B cell (primary cell): Measurements from ENCODE around the gene CFL1. TPM values are rescaled to one million over a fixed set of nuclear protein-coding genes. Genes with fewer than 3 reads are reported as not detected.

Experiments
- ATAC-seq: fragments of 200-7000 bp; cut with Tn5 transposase; one replicate; pipeline ENCODE4 v1.10.0; 2021; ENCODE audit warnings: low read depth, mild to moderate bottlenecking, moderate number of reproducible peaks, moderate library complexity
- CTCF ChIA-PET: fragments of 350-600 bp; sonication (Branson Sonifier 250); formaldehyde crosslinking; loops from one replicate; lab custom pipeline; 2021; ENCODE audit warnings: antibody characterized with exemption, inconsistent platforms; lab: Charles Lee
- POLR2A ChIA-PET: fragments of 350-600 bp; sonication (Branson Sonifier 250); formaldehyde crosslinking; loops from one replicate; lab custom pipeline; 2021; ENCODE audit warnings: antibody characterized with exemption; lab: Charles Lee
- DNase-seq: peaks from one replicate; pipeline ENCODE4 v3.0.0; 2013
- H2AFZ ChIP-seq: 2 replicates; pipeline ENCODE4 v1.6.1; 2012; ENCODE audit warnings: mild to moderate bottlenecking, low read depth, low read length; ENCODE audit not compliant: insufficient read depth, poor library complexity, severe bottlenecking
- H3K27ac ChIP-seq, 2 donors: 1 replicate in 1 of 2; 2 replicates in 1 of 2; pipeline ENCODE4 v1.5.1; 2012 to 2013; ENCODE audit warnings: low read length in 2 of 2, mild to moderate bottlenecking in 2 of 2, moderate library complexity in 1 of 2
- H3K27me3 ChIP-seq, 4 experiments: fragments of 200-600 bp in 1 of 4; sonication (generic) in 1 of 4; replicated peaks in 1 of 4; 1 replicate in 2 of 4; 2 replicates in 2 of 4; pipeline versions ENCODE4 v1.6.1 to v1.7.0; 2013 to 2016; ENCODE audit warnings: low read length in 3 of 4, mild to moderate bottlenecking in 2 of 4, mixed read lengths in 1 of 4, moderate library complexity in 1 of 4; ENCODE audit not compliant: insufficient read depth in 4 of 4, control insufficient read depth in 3 of 4; ENCODE audit errors: control extremely low read depth in 1 of 4
- H3K36me3 ChIP-seq, 2 experiments: replicated peaks in 1 of 2; 1 replicate in 1 of 2; 2 replicates in 1 of 2; pipeline versions ENCODE4 v1.6.1 to v1.7.1; 2013; ENCODE audit warnings: low read length in 1 of 2; ENCODE audit not compliant: insufficient read depth in 2 of 2, control insufficient read depth in 1 of 2; ENCODE audit errors: control extremely low read depth in 1 of 2, extremely low read depth in 1 of 2
- H3K4me1 ChIP-seq, 2 donors: fragments of 200-600 bp in 1 of 2; sonication (generic) in 1 of 2; 1 replicate in 1 of 2; 2 replicates in 1 of 2; pipeline versions ENCODE4 v1.5.1 to v1.6.1; 2013 to 2017; ENCODE audit warnings: low read length in 2 of 2; ENCODE audit not compliant: control insufficient read depth in 2 of 2, insufficient read depth in 2 of 2
- H3K4me2 ChIP-seq: replicated peaks from 2 replicates; pipeline ENCODE3; 2012; ENCODE audit warnings: mild to moderate bottlenecking, low read depth, low read length; ENCODE audit not compliant: poor library complexity, severe bottlenecking
- H3K4me3 ChIP-seq, 5 experiments: fragments of 200-600 bp in 1 of 5; sonication (generic) in 1 of 5; 1 replicate in 3 of 5; 2 replicates in 2 of 5; pipeline versions ENCODE4 v1.5.1 to v1.7.0; 2011 to 2016; ENCODE audit warnings: low read length in 4 of 5, mild to moderate bottlenecking in 4 of 5, low read depth in 2 of 5, control low read depth in 1 of 5, moderate library complexity in 1 of 5; ENCODE audit not compliant: insufficient read depth in 1 of 5; ENCODE audit errors: control extremely low read depth in 1 of 5, extremely low read depth in 1 of 5
- H3K79me2 ChIP-seq: fragments of 200-600 bp; sonication (generic); one replicate; pipeline ENCODE4 v1.6.0; 2016; ENCODE audit warnings: low read length; ENCODE audit not compliant: control insufficient read depth, insufficient read depth
- H3K9ac ChIP-seq: fragments of 200-600 bp; sonication (generic); 2 replicates; pipeline ENCODE4 v1.6.1; 2017; ENCODE audit warnings: mild to moderate bottlenecking, low read length, moderate library complexity
- H3K9me3 ChIP-seq, 3 donors: one replicate each; pipeline versions ENCODE4 v1.6.1 to v1.7.1; 2013; ENCODE audit warnings: low read length in 2 of 3; ENCODE audit not compliant: control insufficient read depth in 2 of 3, insufficient read depth in 1 of 3; ENCODE audit errors: control extremely low read depth in 1 of 3
- H4K20me1 ChIP-seq: 2 replicates; pipeline ENCODE4 v1.6.0; 2012; ENCODE audit warnings: mild to moderate bottlenecking, low read length; ENCODE audit not compliant: insufficient read depth, control insufficient read depth, poor library complexity, severe bottlenecking
- H3K27ac Mint-ChIP-seq: one replicate; pipeline ENCODE4 v1.8.0; 2021; ENCODE audit warnings: mixed read lengths
- H3K27me3 Mint-ChIP-seq: one replicate; pipeline ENCODE4 v1.8.0; 2021; ENCODE audit warnings: mixed read lengths
- H3K4me1 Mint-ChIP-seq: one replicate; pipeline ENCODE4 v1.8.0; 2021; ENCODE audit warnings: mixed read lengths
- H3K4me3 Mint-ChIP-seq: one replicate; pipeline ENCODE4 v1.8.0; 2021; ENCODE audit warnings: mixed read lengths
- H3K9me3 Mint-ChIP-seq: one replicate; pipeline ENCODE4 v1.8.0; 2022; ENCODE audit warnings: mixed read lengths; ENCODE audit not compliant: insufficient read depth
- EZH2 ChIP-seq: IDR thresholded peaks from 2 replicates; pipeline ENCODE4 v1.6.1; 2012; ENCODE audit warnings: borderline replicate concordance, low read depth, mild to moderate bottlenecking, moderate library complexity, low read length; ENCODE audit not compliant: insufficient read depth, poor library complexity, severe bottlenecking
- WGBS: methylation state at CpG from one replicate; pipeline ENCODE4 v1.1.5; 2013; ENCODE audit warnings: missing lambda C conversion rate; ENCODE audit not compliant: insufficient coverage; 5-methylcytosine and 5-hydroxymethylcytosine counted together
- intact Hi-C: fragments of 100-400 bp; cut with micrococcal nuclease; formaldehyde crosslinking; loops from one replicate; pipeline ENCODE4 v1.10.0; 2022
- polyA plus RNA-seq: library from polyadenylated mRNA; depleted of rRNA; stranded (reverse); fragments of >200 nt; gene quantifications from 2 replicates; pipeline ENCODE4 v1.2.3, GENCODE V29; 2012
- total RNA-seq, 2 donors: library from RNA; stranded (reverse); fragments of 120-200 nt in 1 of 2; gene quantifications; 1 replicate in 1 of 2; 2 replicates in 1 of 2; pipeline versions ENCODE4 v1.2.3 to v1.2.4, GENCODE V29; 2013 to 2022
- TF ChIP-seq, protein P1 (sequence below): fragments of 200-600 bp; IDR thresholded peaks from one replicate; pipeline ENCODE4 v1.8.0; 2022; ENCODE audit warnings: antibody characterized with exemption, mild to moderate bottlenecking

The CFL1 gene
- total and polyA plus RNA-seq, 2 donors (not counting 1 experiment from before 2014, with no cell fraction given), result 455 to 990 TPM

DNA sequence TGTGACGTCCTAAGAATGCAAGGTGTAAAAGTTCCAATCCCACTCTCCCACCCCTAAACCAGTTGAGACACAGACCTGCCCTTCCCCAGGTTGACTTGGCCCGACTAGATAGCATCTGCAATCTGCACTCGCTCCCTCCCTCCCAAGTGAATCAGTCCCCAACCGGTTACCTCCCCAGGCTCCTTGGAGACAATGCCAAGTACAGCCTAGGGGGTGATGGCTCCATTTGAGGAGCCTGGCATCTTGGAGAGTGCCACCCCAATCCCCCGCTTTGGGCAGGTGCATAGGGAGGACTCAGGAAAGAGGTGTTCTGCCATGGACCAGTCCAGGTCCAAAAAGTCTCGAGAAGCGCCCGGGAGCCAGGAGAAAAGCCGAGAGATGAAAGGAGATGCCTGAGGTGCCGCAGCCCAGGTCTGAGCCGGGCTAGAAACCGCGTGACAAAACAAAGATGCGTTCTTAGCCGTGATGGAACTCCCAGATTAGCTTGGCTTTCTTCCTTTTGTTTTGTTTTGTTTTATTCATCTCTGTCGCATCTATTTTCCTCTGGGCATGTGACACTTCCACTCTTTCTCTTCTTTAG, 42.9 kb downstream of the CFL1 start:
- 92% methylated on average over 13 of the region's 16 CpGs for WGBS
- CTCF ChIA-PET, result interaction anchor here (4.5 to 6.1 kb wide), 3 partner anchors 25 to 103 kb away, joined by 48 to 90 read pairs (median 49); partner anchors contain the start of genes AP5B1, KAT5 and OVOL1
- no peak overlapping the region for H3K4me3 Mint-ChIP-seq
- TF ChIP-seq EZH2, result no peak
- TF ChIP-seq, protein P1, sequence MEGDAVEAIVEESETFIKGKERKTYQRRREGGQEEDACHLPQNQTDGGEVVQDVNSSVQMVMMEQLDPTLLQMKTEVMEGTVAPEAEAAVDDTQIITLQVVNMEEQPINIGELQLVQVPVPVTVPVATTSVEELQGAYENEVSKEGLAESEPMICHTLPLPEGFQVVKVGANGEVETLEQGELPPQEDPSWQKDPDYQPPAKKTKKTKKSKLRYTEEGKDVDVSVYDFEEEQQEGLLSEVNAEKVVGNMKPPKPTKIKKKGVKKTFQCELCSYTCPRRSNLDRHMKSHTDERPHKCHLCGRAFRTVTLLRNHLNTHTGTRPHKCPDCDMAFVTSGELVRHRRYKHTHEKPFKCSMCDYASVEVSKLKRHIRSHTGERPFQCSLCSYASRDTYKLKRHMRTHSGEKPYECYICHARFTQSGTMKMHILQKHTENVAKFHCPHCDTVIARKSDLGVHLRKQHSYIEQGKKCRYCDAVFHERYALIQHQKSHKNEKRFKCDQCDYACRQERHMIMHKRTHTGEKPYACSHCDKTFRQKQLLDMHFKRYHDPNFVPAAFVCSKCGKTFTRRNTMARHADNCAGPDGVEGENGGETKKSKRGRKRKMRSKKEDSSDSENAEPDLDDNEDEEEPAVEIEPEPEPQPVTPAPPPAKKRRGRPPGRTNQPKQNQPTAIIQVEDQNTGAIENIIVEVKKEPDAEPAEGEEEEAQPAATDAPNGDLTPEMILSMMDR, result no peak
- H3K27me3 ChIP-seq, result no peaks in the 10 kb centered on the region
- H3K27ac ChIP-seq, result no peak overlapping the region
- H3K27me3 Mint-ChIP-seq, result peaks cover 4% of the 10 kb centered on the region
- no peak overlapping the region for H3K27ac Mint-ChIP-seq
- H4K20me1 ChIP-seq, result no peaks in the 10 kb centered on the region
- intact Hi-C loops, result loop anchor here (5.0 kb wide), 1 partner anchor 48 kb away; no protein-coding TSS in a partner anchor
- H3K9me3 Mint-ChIP-seq, result no peaks in the 10 kb centered on the region
- H3K4me1 Mint-ChIP-seq, result peaks cover 9% of the 10 kb centered on the region
- no peak overlapping the region for H3K4me2 ChIP-seq
- H2AFZ ChIP-seq, result no peak overlapping the region
- no peaks in the 10 kb centered on the region for H3K79me2 ChIP-seq
- DNase-seq (no peak), ATAC-seq (no peak)
- POLR2A ChIA-PET, result interaction anchor here (1.0 kb wide), 1 partner anchor 485 kb away, joined by 3 read pairs; no protein-coding TSS in a partner anchor
- peaks cover 6 to 13% of the 10 kb centered on the region in 2 donors for H3K4me1 ChIP-seq
- H3K9me3 ChIP-seq, result no peaks in the 10 kb centered on the region
- no peak overlapping the region for H3K4me3 ChIP-seq
- H3K36me3 ChIP-seq, result no peaks in the 10 kb centered on the region
- H3K9ac ChIP-seq, result no peak overlapping the region
